ENCODE data around the gene ACAP3.

ACAP3 gene

DNA sequence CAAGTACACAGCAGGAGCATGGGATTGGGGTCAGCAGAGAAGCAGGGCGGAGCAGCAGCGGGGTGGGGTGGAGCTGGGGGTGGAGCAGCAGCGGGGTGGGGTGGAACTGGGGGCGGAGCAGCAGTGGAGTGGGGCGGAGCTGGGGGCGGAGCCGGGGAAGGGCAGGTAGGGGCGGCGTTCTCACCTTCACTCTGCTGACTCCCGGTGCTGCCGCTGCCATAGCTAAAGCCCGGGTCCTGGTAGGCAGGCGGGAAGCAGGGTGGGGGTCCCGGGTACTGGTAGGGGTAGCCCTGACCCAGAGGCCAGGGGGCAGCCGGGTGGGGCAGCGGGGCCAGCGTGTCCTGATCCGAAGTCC lies 30.0 kb upstream of the ACAP3 start:
- Histone ChIP-seq H3K27ac (no peak overlapping the region), H3K27me3 (ENCODE audit: insufficient read depth, low read depth, severe bottlenecking) (no peaks in the 10 kb centered on the region)
- TF ChIP-seq, protein P1, sequence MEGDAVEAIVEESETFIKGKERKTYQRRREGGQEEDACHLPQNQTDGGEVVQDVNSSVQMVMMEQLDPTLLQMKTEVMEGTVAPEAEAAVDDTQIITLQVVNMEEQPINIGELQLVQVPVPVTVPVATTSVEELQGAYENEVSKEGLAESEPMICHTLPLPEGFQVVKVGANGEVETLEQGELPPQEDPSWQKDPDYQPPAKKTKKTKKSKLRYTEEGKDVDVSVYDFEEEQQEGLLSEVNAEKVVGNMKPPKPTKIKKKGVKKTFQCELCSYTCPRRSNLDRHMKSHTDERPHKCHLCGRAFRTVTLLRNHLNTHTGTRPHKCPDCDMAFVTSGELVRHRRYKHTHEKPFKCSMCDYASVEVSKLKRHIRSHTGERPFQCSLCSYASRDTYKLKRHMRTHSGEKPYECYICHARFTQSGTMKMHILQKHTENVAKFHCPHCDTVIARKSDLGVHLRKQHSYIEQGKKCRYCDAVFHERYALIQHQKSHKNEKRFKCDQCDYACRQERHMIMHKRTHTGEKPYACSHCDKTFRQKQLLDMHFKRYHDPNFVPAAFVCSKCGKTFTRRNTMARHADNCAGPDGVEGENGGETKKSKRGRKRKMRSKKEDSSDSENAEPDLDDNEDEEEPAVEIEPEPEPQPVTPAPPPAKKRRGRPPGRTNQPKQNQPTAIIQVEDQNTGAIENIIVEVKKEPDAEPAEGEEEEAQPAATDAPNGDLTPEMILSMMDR (IDR thresholded peaks at IDR 0.05; ENCODE audit: low read depth, low read length): no peak

DNA sequence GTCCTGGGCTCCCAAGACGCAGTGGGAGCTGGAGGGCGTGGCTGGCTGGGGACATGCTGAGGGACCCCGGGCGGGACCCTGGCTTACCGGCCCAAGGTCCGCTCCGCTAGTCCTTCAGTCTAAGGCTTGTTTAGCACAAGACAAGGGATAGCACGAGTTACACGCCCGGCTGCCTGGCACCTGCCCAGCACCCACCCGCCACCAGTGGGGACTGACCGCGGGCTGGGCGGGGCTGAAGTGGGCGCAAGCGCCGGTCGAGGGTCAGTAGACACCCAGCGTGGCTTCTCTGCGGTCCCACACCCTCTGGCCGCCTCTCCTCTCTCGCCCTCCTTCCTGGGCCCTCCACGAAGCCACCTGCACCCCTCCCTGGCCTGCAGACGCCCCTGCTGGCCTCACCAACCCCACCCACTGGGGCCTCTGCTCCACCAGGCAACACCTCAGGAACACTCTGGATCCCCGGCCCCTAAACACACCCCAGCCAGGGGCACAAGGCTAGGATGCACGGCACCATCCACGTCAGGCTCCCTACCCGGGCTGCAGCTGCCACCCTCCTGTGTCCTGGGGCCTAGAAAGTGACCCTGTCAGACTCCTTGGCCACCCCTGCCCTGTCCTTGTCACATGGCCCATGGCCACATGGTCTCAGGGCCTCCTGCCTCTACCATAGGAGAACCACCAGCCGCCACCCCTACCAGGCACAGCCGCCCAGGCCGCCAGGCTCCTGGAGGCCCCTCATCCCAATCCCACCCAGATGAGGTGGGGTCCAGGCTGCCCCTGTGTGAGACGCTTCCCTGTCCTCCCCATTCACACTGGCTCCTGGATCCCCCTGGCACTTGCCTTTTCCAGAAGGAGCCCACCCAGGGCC lies 29.4 kb upstream of the ACAP3 start:
- TF ChIP-seq, protein P1 (IDR thresholded peaks at IDR 0.05; ENCODE audit: low read depth, low read length): no peak
- Histone ChIP-seq H3K27ac (no peak overlapping the region), H3K36me3 (peaks cover 52% of the 10 kb centered on the region), H3K4me3 (ENCODE audit: low read depth, low read length) (no peak overlapping the region), H3K27me3 (ENCODE audit: insufficient read depth, low read depth, severe bottlenecking) (no peaks in the 10 kb centered on the region), H3K9me3 (ENCODE audit: severe bottlenecking) (no peaks in the 10 kb centered on the region)
- no peak for DNase-seq

More for the DNA sequence above, 30.0 kb upstream of the ACAP3 start:
- peaks cover 55% of the 10 kb centered on the region for H3K36me3 ChIP-seq
- no peak overlapping the region for H3K4me3 ChIP-seq (ENCODE audit: low read depth, low read length)
- DNase-seq: peak; percentile 59
- no peaks in the 10 kb centered on the region for H3K9me3 ChIP-seq (ENCODE audit: severe bottlenecking)

DNA sequence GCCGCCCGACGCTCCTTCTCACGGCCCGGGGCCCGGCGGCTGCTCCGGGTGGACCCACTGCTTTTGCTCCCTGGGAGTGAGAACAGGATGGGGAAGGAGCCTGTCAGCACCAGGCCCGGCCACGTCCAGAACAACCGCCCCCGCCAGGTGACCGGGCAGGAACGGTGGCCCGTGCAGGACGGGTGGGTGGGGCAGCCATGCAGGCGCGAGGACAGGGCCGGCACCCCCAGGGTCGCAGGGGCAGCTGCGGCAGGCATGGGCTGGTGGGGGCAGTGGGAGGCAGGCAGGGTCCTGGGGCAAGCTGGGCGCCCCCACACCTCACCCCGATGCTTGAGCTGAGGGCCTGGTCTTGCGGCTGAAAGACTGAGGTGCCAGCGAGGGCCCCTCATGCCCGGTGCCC lies 28.7 kb upstream of the ACAP3 start:
- no peak for DNase-seq
- TF ChIP-seq, protein P1 (IDR thresholded peaks at IDR 0.05; ENCODE audit: low read depth, low read length): no peak
- no peak overlapping the region for H3K27ac ChIP-seq
- H3K9me3 ChIP-seq (ENCODE audit: severe bottlenecking): no peaks in the 10 kb centered on the region
- no peaks in the 10 kb centered on the region for H3K27me3 ChIP-seq (ENCODE audit: insufficient read depth, low read depth, severe bottlenecking)
- H3K4me3 ChIP-seq (ENCODE audit: low read depth, low read length): no peak overlapping the region
- peaks cover 46% of the 10 kb centered on the region for H3K36me3 ChIP-seq

DNA sequence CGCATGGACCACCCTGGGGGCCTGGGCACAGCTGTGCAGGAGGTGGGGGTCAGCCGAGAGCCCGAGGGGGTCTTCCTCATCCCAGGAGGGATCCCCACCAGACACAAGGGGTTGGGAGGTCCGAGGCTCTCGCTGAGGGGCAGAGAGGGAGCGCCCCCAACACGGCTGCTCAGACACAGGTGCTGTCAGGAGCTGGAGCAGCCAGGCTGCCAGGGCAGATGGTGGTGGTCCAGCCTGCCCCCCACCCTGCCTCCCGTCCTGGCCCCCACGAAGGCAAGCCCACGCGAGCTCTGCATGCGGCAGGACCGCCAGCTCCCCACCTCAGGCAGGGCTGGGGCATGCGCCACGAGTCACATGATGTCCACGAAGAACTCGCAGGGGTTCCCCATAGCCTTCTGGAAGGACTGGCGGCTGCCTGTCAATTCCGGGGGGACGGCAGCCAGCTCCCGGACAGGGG lies 28.1 kb upstream of the ACAP3 start:
- TF ChIP-seq, protein P1 (IDR thresholded peaks at IDR 0.05; ENCODE audit: low read depth, low read length): no peak
- H3K27me3 ChIP-seq (ENCODE audit: insufficient read depth, low read depth, severe bottlenecking): no peaks in the 10 kb centered on the region
- peaks cover 40% of the 10 kb centered on the region for H3K36me3 ChIP-seq
- DNase-seq: no peak
- H3K27ac ChIP-seq: no peak overlapping the region
- H3K4me3 ChIP-seq (ENCODE audit: low read depth, low read length): no peak overlapping the region
- no peaks in the 10 kb centered on the region for H3K9me3 ChIP-seq (ENCODE audit: severe bottlenecking)

DNA sequence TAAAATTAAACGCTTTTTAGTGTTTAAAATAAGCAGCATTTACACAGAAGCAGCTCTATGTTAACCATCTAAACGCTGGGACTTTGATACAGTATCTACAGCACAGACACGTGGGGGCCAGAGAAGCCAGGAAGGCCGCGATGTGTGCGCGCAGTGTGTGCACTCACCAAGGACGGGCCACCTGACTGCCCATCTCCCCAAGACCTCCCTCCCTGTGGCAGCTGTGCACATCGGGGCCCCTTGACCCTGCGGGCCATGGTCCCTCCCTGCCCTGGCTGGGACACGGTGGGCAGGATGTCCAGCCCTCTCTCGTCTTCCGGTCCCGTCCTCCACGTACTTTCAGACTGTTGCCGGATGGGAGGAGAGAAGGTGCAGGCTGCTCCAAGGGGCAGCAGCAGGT lies 27.6 kb upstream of the ACAP3 start:
- DNase-seq: no peak
- Histone ChIP-seq H3K27ac (no peak overlapping the region), H3K36me3 (peaks cover 37% of the 10 kb centered on the region), H3K9me3 (ENCODE audit: severe bottlenecking) (no peaks in the 10 kb centered on the region), H3K4me3 (ENCODE audit: low read depth, low read length) (no peak overlapping the region), H3K27me3 (ENCODE audit: insufficient read depth, low read depth, severe bottlenecking) (no peaks in the 10 kb centered on the region)
- TF ChIP-seq, protein P1 (IDR thresholded peaks at IDR 0.05; ENCODE audit: low read depth, low read length): no peak
